GM18505 (cell line): ENCODE measurements around the gene PORCN.
A peak's percentile ranks its signal among the peaks of the same experiment; 100 is the strongest.
"Not testable (repeated sequence)": the region's sequence is repeated elsewhere in the genome, so short reads cannot be mapped to it uniquely, and the experiment has no call there.

ENCODE experiments used
- ATAC-seq: cut with Tn5 transposase; IDR thresholded peaks from one replicate; pipeline ENCODE4 v1.9.1; 2021; ENCODE audit not compliant: unreplicated experiment
- POLR2A ChIP-seq: IDR thresholded peaks from 4 replicates; pipeline ENCODE4 v1.6.1; 2011; ENCODE audit warnings: borderline replicate concordance; ENCODE audit not compliant: insufficient read depth, insufficient read length; ENCODE audit errors: extremely low read depth

PORCN gene

GRCh38 chrX:48509245-48509590 is 426 bp downstream of the PORCN start:
- ATAC-seq: no peak
- no peak for TF ChIP-seq POLR2A

DNA sequence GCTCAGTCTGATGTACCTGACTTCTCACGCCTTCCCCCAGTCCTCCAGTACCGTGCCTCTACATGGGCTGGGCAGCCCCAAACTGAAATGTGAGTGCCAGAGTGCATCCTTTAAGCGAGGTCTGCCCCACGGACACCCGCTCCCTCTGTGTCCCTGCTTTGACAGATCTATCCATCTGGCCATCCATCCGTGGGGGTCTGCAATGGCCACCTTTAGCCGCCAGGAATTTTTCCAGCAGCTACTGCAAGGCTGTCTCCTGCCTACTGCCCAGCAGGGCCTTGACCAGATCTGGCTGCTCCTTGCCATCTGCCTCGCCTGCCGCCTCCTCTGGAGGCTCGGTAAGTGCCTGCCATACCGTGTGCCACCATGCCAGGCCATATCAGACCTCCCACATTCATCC is 827 bp downstream of the PORCN start:
- no peak for ATAC-seq
- TF ChIP-seq POLR2A: no peak

GRCh38 chrX:48511560-48511959 is 2.8 kb downstream of the PORCN start:
- no peak for ATAC-seq
- no peak for TF ChIP-seq POLR2A

DNA sequence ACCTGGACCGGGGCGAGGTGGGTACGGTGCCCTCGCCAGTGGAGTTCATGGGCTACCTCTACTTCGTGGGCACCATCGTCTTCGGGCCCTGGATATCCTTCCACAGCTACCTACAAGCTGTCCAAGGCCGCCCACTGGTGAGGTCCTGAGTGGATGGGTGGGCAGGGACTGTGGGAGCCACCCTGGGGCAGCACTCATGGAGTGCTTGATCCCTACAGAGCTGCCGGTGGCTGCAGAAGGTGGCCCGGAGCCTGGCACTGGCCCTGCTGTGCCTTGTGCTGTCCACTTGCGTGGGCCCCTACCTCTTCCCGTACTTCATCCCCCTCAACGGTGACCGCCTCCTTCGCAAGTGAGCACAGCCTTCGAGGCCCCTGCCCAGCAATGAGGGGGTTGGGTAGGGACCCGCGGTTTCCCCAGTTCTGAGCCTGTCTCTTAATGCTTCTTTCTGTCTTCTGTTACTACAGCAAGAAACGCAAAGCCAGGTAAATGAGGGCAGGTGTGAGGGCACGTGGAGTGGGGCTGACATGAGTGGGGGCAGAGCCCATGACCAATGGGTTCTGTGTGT is 3.7 kb downstream of the PORCN start:
- ATAC-seq: no peak
- TF ChIP-seq POLR2A: no peak

GRCh38 chrX:48513670-48514069 is 4.9 kb downstream of the PORCN start:
- no peak for ATAC-seq
- no peak for TF ChIP-seq POLR2A

- no peak for TF ChIP-seq POLR2A
- no peak for ATAC-seq
These were observed 5.5 kb downstream of the PORCN start for GRCh38 chrX:48514126-48514806.

GRCh38 chrX:48514868-48515460 is 6.2 kb downstream of the PORCN start:
- no peak for TF ChIP-seq POLR2A
- ATAC-seq: no peak

GRCh38 chrX:48515842-48516241 is 7.0 kb downstream of the PORCN start:
- ATAC-seq: no peak
- no peak for TF ChIP-seq POLR2A

DNA sequence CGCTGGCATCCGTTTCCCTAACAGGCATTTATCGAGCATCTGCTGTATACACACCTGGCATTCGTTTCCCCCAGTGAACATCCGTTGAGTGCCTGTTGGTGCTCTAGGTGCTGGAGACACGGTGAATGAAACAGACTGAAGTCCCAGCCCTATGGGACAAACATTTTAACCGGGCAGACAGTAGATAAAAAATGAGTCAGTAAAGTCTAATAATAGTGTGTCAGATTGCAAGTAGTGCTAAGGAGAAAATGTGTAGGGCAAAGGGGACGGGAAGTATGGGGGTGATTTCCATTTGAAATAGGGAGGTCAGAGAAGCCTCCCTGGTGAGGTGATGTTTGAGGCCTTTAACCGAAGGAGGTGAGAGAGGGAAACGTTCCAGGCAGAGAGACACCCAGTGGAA is 7.5 kb downstream of the PORCN start:
- TF ChIP-seq POLR2A: no peak
- no peak for ATAC-seq

- TF ChIP-seq POLR2A: no peak
- ATAC-seq: no peak
These were observed 8.2 kb downstream of the PORCN start for GRCh38 chrX:48516987-48517386.

- ATAC-seq: not testable (repeated sequence)
These were observed 10.7 kb downstream of the PORCN start for GRCh38 chrX:48519481-48519880.

DNA sequence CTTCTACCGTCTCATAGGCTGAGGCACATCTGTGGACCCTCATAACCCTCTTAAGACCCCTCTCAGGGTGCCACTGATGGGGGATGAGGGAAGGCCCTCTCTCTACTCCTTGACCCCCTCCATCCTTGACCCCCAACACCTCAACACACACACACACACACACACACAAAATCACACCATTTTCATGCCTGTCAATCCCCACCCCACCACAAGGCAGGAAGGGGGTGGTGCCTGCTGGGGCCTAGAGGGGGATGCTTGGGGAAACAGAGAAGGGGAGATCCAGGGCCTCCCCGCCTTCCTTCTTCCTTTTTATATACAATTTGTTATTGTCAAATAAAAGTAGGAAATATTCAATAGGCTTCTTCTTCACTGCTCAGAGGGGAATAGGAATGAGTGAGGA is 11.7 kb downstream of the PORCN start:
- no peak for TF ChIP-seq POLR2A
- no peak for ATAC-seq

DNA sequence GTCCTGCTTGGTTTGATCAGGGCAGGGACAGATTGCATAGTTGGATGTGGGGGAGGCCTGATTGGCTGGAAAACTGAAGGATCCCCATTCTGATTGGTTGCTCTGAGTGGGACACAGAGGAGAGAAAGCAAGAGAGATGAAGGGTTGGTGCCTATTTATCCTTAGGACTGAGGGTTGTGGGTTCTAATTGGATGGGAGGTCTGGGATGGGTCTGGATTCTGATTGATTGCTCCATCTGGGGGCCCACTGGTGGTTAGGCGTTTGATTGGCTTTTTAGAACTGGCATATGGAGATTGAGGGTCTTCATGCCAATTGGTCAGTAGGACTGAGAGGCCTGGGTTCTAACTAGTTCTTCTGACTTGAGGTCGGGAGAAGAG is 12.2 kb downstream of the PORCN start:
- ATAC-seq: no peak
- no peak for TF ChIP-seq POLR2A

- TF ChIP-seq POLR2A: peak; percentile 75
- peak; percentile 92 for ATAC-seq
These were observed 12.8 kb downstream of the PORCN start, which contains the start of gene EBP for GRCh38 chrX:48521353-48522243. Gene EBP, plus strand, starts transcription at chrX:48521808. Its CDS starts 1,964 bp downstream, at chrX:48523772.
